K562 (cell line): ENCODE data around the gene PPARD. TPM values are rescaled to one million over a fixed set of nuclear protein-coding genes. Genes with fewer than 3 reads are reported as not detected.

Source experiments
- ATAC-seq: fragments of 200-7000 bp; cut with Tn5 transposase; 3 replicates; pipeline ENCODE4 v1.9.1; 2020; ENCODE audit warnings: moderate library complexity
- BruUV-seq: library from RNA; stranded (reverse); fragments of 400-500 nt; replicated peaks from 2 replicates; lab custom pipeline; 2021; lab: Mats Ljungman, UMichigan
- CTCF ChIA-PET: fragments of 300-600 bp; formaldehyde crosslinking; extraction: SDS; loops from one replicate; lab custom pipeline; 2021; ENCODE audit warnings: low intra/inter-chr PET ratio; lab: Yijun Ruan, JAX
- POLR2A ChIA-PET: fragments of 300-600, 350-650 bp; sonication (Branson Sonifier 250); formaldehyde crosslinking; extraction: SDS; loops from one replicate; lab custom pipeline; 2021; ENCODE audit warnings: antibody characterized with exemption, inconsistent platforms; lab: Yijun Ruan, JAX
- DNase-seq, 4 experiments: peaks; one replicate each; pipeline versions ENCODE4 v3.0.0 to v3.0.0-alpha.2; 2011 to 2018; ENCODE audit warnings: low spot score in 3 of 4, mixed read lengths in 3 of 4; ENCODE audit errors: extremely low read depth in 1 of 4
- FAIRE-seq: peaks from 2 replicates; lab custom pipeline; 2011; peaks lifted over from hg19 to GRCh38; lab: Jason Lieb, UNC
- H2AFZ ChIP-seq: 2 replicates; pipeline ENCODE4 v1.6.0; 2011; ENCODE audit warnings: low read depth, low read length, control low read depth, inconsistent platforms
- H3K27ac ChIP-seq: fragments of 200-600 bp; 3 replicates; pipeline ENCODE4 v1.8.0; 2011; ENCODE audit warnings: low read depth, mild to moderate bottlenecking, control low read depth, inconsistent platforms, low read length, moderate library complexity, mixed read lengths; ENCODE audit errors: extremely low read depth
- H3K27me3 ChIP-seq, 2 experiments: fragments of 300-600 bp in 1 of 2; 2 replicates in 1 of 2; 3 replicates in 1 of 2; pipeline versions ENCODE4 v1.6.0 to v1.8.0; 2011; ENCODE audit warnings: inconsistent platforms in 2 of 2, low read length in 2 of 2, mild to moderate bottlenecking in 1 of 2, mixed read lengths in 1 of 2, moderate library complexity in 1 of 2; ENCODE audit not compliant: control insufficient read depth in 2 of 2, insufficient read depth in 2 of 2
- H3K36me3 ChIP-seq: fragments of 300-600 bp; 3 replicates; pipeline ENCODE4 v1.8.0; 2011; ENCODE audit warnings: mild to moderate bottlenecking, low read length, inconsistent platforms; ENCODE audit not compliant: control insufficient read depth, insufficient read depth
- H3K4me1 ChIP-seq, 2 experiments: fragments of 200-600 bp in 1 of 2; replicated peaks in 1 of 2; 2 replicates in 1 of 2; 3 replicates in 1 of 2; pipeline versions ENCODE4 v1.5.1 to v1.8.0; 2011; ENCODE audit warnings: inconsistent platforms in 2 of 2, low read length in 2 of 2, mild to moderate bottlenecking in 1 of 2, mixed read lengths in 1 of 2, moderate library complexity in 1 of 2; ENCODE audit not compliant: control insufficient read depth in 2 of 2, insufficient read depth in 2 of 2
- H3K4me2 ChIP-seq: 2 replicates; pipeline ENCODE4 v1.6.1; 2011; ENCODE audit warnings: low read length, control low read depth, inconsistent platforms, mixed read lengths; ENCODE audit not compliant: insufficient read depth
- H3K4me3 ChIP-seq: fragments of 200-600 bp; sonication (generic), shearing (Covaris generic); 2 replicates; pipeline ENCODE4 v1.5.1; 2016; ENCODE audit warnings: control low read depth, inconsistent platforms
- H3K79me2 ChIP-seq: fragments of 200-600 bp; 3 replicates; pipeline ENCODE4 v1.8.0; 2011; ENCODE audit warnings: low read length, inconsistent platforms; ENCODE audit not compliant: control insufficient read depth, insufficient read depth
- H3K9ac ChIP-seq, 2 experiments: 2 replicates each; pipeline versions ENCODE4 v1.6.0 to v1.6.1; 2011; ENCODE audit warnings: low read depth in 2 of 2, low read length in 2 of 2, control low read depth in 1 of 2, inconsistent platforms in 1 of 2, mild to moderate bottlenecking in 1 of 2, mixed read lengths in 1 of 2; ENCODE audit not compliant: insufficient read depth in 1 of 2
- H3K9me1 ChIP-seq: one replicate; pipeline ENCODE4 v1.6.0; 2011; ENCODE audit warnings: inconsistent platforms, mild to moderate bottlenecking, low read length, moderate library complexity; ENCODE audit not compliant: control insufficient read depth, insufficient read depth
- H3K9me3 ChIP-seq: replicated peaks from 2 replicates; pipeline ENCODE4 v1.5.1; 2011; ENCODE audit warnings: low read depth, low read length, inconsistent platforms; ENCODE audit not compliant: control insufficient read depth, insufficient read depth
- H4K20me1 ChIP-seq: replicated peaks from 2 replicates; pipeline ENCODE4 v1.6.1; 2011; ENCODE audit warnings: low read length, inconsistent platforms, mixed read lengths; ENCODE audit not compliant: control insufficient read depth, insufficient read depth
- HOMEZ ChIP-seq: fragments of 250-450 bp; sonication (Bioruptor Pico); IDR thresholded peaks from 2 replicates; pipeline ENCODE4 v1.4.0; 2020; ENCODE audit warnings: mild to moderate bottlenecking, moderate library complexity
- NR0B1 ChIP-seq: fragments of 450-650 bp; IDR thresholded peaks from one replicate; pipeline ENCODE4 v1.6.1; 2018; ENCODE audit warnings: mild to moderate bottlenecking, moderate library complexity; ENCODE audit not compliant: partially characterized antibody
- POLR2B ChIP-seq: fragments of 450-650 bp; IDR thresholded peaks from 2 replicates; pipeline ENCODE4 v1.6.1; 2018; ENCODE audit warnings: low read depth; ENCODE audit not compliant: partially characterized antibody
- SMAD4 ChIP-seq: fragments of 250-450 bp; sonication (Bioruptor Pico); conservative IDR thresholded peaks from 2 replicates; pipeline ENCODE4 v1.8.0; 2021; ENCODE audit warnings: inconsistent platforms, mild to moderate bottlenecking, moderate library complexity
- ZNF785 ChIP-seq: fragments of 250-450 bp; sonication (Bioruptor Pico); IDR thresholded peaks from 2 replicates; pipeline ENCODE4 v1.4.0; 2020; ENCODE audit warnings: mild to moderate bottlenecking
- WGBS: fragments of 100-300 bp; shearing (Covaris generic); methylation state at CpG from one replicate; pipeline ENCODE4 v1.1.6; 2016; ENCODE audit warnings: low coverage, mixed read lengths; ENCODE audit not compliant: insufficient coverage; ENCODE audit errors: missing lambda C conversion rate; 5-methylcytosine and 5-hydroxymethylcytosine counted together
- in situ Hi-C: fragments of 300-500 bp; cut with MboI; formaldehyde crosslinking; loops from 4 replicates; pipeline ENCODE4 v1.15.0; 2018; ENCODE audit warnings: inconsistent platforms, mixed read lengths
- intact Hi-C: fragments of 100-400 bp; cut with micrococcal nuclease; formaldehyde crosslinking; loops from 2 replicates; pipeline ENCODE4 v1.14.2; 2022
- polyA plus RNA-seq, 8 experiments: library from polyadenylated mRNA; depleted of rRNA in 4 of 8; stranded (reverse) in 5 of 8; unstranded in 3 of 8; fragments of >200 nt; fragmentation: Nextera tagmentation in 2 of 8; fragmentation: Illumina TruSeq in 1 of 8; extraction: Ambion mirVana in 2 of 8; extraction: Trizol in 1 of 8; gene quantifications; 2 replicates each; pipeline versions ENCODE4 v1.2.1 to v1.2.3, GENCODE V29; 2011 to 2014; ENCODE audit warnings: inconsistent platforms in 1 of 8, missing spikeins in 1 of 8
- total RNA-seq, 7 experiments: library from RNA; depleted of rRNA in 6 of 7; stranded (reverse); fragments of >200 nt in 6 of 7; fragmentation: Illumina TruSeq in 2 of 7; extraction: Trizol in 2 of 7; gene quantifications; 2 replicates each; pipeline versions ENCODE4 v1.2.1 to v1.2.3, GENCODE V29; 2011 to 2021; ENCODE audit warnings: low replicate concordance in 1 of 7

The PPARD gene
- total and polyA plus RNA-seq, 9 of the 15 experiments (the other 6 are each of a cell fraction or from before 2014, with no cell fraction given), result 0.14 to 13.2 (median 3.8) TPM

- Histone ChIP-seq H3K9me3 (no peaks in the 10 kb centered on the region), H4K20me1 (peaks cover 30% of the 10 kb centered on the region), H3K79me2 (no peaks in the 10 kb centered on the region)
- no peak for DNase-seq
- TF ChIP-seq ZNF785 (CRISPR knock-in tag), result no peak
- no peak for TF ChIP-seq POLR2B
- TF ChIP-seq HOMEZ (CRISPR knock-in tag), result no peak
- no peak for TF ChIP-seq SMAD4
- TF ChIP-seq NR0B1, result no peak
- TF ChIP-seq, all 486 proteins: peak for 0
- no peak overlapping the region for H3K4me2 ChIP-seq
- in situ Hi-C loops, result no loop called here
- no peak for ATAC-seq
- no peak overlapping the region for H2AFZ ChIP-seq
- no peaks in the 10 kb centered on the region for H3K27me3 ChIP-seq
- 38% methylated on average over 5 of the region's 5 CpGs for WGBS
- H3K4me3 ChIP-seq, result no peak overlapping the region
- no peaks in the 10 kb centered on the region for H3K9me1 ChIP-seq
- no peak for FAIRE-seq
- H3K9ac ChIP-seq, result peak overlapping the region in 1 of 2 experiments; percentile 27; a peak in 1 of 4 replicates
- ChIA-PET CTCF (no interaction called here), POLR2A (interaction anchor here (1.0 to 1.4 kb wide), 2 partner anchors 8 to 47 kb away, joined by 3 to 4 read pairs; no protein-coding TSS in a partner anchor)
- H3K27ac ChIP-seq, result no peak overlapping the region
- H3K36me3 ChIP-seq, result no peaks in the 10 kb centered on the region
- no TSS peak for BruUV-seq
- H3K4me1 ChIP-seq, result peaks cover 2 to 5% of the 10 kb centered on the region in 2 experiments; a peak in 2 of 5 replicates
- intact Hi-C loops, result no loop called here
Measured at GRCh38 chr6:35400111-35400510, 57.8 kb downstream of the PPARD start.
